ENCODE data around the gene GOPC.

DNA sequence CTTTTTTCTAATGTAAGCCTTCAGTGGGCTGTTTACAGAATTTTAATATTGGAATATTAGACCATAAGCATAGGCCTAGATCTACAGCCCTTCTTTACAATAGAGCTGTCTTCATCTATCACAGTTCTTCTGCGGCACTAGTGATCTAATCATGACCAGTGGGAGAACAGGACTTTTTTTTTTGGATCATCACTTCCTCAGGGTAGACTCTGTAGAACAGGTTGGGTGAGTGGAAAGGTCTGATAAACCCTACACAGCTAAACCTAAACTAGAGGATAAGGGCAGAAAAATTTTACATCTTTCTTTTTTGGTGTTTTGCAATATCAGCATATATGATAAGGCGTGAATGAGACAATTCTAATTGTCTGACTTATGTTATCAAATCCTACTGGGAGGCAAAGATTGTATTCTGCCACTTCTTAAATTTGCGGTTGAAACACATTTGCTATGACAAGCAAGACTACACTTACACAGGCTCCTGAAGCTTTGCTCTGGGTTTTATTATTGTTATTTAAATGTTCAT, 52.2 kb downstream of the GOPC start:
- TF ChIP-seq, protein P1, sequence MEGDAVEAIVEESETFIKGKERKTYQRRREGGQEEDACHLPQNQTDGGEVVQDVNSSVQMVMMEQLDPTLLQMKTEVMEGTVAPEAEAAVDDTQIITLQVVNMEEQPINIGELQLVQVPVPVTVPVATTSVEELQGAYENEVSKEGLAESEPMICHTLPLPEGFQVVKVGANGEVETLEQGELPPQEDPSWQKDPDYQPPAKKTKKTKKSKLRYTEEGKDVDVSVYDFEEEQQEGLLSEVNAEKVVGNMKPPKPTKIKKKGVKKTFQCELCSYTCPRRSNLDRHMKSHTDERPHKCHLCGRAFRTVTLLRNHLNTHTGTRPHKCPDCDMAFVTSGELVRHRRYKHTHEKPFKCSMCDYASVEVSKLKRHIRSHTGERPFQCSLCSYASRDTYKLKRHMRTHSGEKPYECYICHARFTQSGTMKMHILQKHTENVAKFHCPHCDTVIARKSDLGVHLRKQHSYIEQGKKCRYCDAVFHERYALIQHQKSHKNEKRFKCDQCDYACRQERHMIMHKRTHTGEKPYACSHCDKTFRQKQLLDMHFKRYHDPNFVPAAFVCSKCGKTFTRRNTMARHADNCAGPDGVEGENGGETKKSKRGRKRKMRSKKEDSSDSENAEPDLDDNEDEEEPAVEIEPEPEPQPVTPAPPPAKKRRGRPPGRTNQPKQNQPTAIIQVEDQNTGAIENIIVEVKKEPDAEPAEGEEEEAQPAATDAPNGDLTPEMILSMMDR (IDR thresholded peaks at IDR 0.05; ENCODE audit: extremely low read depth in 1 of 2, insufficient read depth in 1 of 2, low read depth in 1 of 2, low read length in 2 of 2), result no peak
- no peak for TF ChIP-seq GATA2 (IDR thresholded peaks at IDR 0.05; ENCODE audit: insufficient read depth, insufficient read length, low read depth, low read length)
- TF ChIP-seq MYC (IDR thresholded peaks at IDR 0.05; ENCODE audit: low read depth, low read length), result no peak
- TF ChIP-seq POLR2AphosphoS5 (IDR thresholded peaks at IDR 0.05; ENCODE audit: insufficient read depth, low read depth, low read length), result no peak
- TF ChIP-seq POLR2A (IDR thresholded peaks at IDR 0.05; ENCODE audit: low read depth, low read length), result no peak
- TF ChIP-seq, protein P2, sequence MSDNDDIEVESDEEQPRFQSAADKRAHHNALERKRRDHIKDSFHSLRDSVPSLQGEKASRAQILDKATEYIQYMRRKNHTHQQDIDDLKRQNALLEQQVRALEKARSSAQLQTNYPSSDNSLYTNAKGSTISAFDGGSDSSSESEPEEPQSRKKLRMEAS (IDR thresholded peaks at IDR 0.05; ENCODE audit: insufficient read depth, insufficient read length), result no peak
- no peak for TF ChIP-seq EZH2 (IDR thresholded peaks at IDR 0.05; ENCODE audit: borderline replicate concordance, low read depth, low read length, severe bottlenecking)
